HEK293 (cell line): ENCODE measurements around the gene TMED6.

Experiments
- CTCF ChIA-PET: fragments of 350-600 bp; formaldehyde crosslinking; extraction: SDS; loops from one replicate; lab custom pipeline; 2021; ENCODE audit warnings: antibody characterized with exemption; lab: Yijun Ruan, JAX
- POLR2A ChIA-PET: fragments of 300-600 bp; formaldehyde crosslinking; extraction: SDS; loops from one replicate; lab custom pipeline; 2020; ENCODE audit warnings: antibody characterized with exemption, inconsistent platforms; lab: Yijun Ruan, JAX
- H3K27ac ChIP-seq: fragments of 200-500 bp; sonication (Bioruptor generic); 2 replicates; pipeline ENCODE4 v1.5.1; 2014; ENCODE audit warnings: low read depth, low read length, control low read depth, inconsistent platforms; ENCODE audit errors: extremely low read depth
- H3K36me3 ChIP-seq, 2 experiments: fragments of 200-500 bp in 1 of 2; sonication (Bioruptor generic) in 1 of 2; 1 replicate in 1 of 2; 2 replicates in 1 of 2; pipeline ENCODE4 v1.5.1; 2014 to 2017; ENCODE audit warnings: inconsistent platforms in 2 of 2, low read length in 2 of 2; ENCODE audit not compliant: control insufficient read depth in 2 of 2, insufficient read depth in 1 of 2
- H3K4me1 ChIP-seq: fragments of 200-500 bp; sonication (Bioruptor generic); 2 replicates; pipeline ENCODE4 v1.5.1; 2014; ENCODE audit warnings: mild to moderate bottlenecking, low read length, inconsistent platforms; ENCODE audit not compliant: control insufficient read depth, insufficient read depth
- H3K4me3 ChIP-seq: 2 replicates; pipeline ENCODE4 v1.5.1; 2011; ENCODE audit warnings: low read depth, mild to moderate bottlenecking, control low read depth, low read length, moderate library complexity
- H3K9me3 ChIP-seq: fragments of 200-500 bp; sonication (Bioruptor generic); 2 replicates; pipeline ENCODE4 v1.5.1; 2014; ENCODE audit warnings: low read depth, low read length, inconsistent platforms; ENCODE audit not compliant: control insufficient read depth, insufficient read depth
- BCL11B ChIP-seq: fragments of 450-650 bp; formaldehyde crosslinking; IDR thresholded peaks from 2 replicates; pipeline ENCODE4 v1.5.1; 2016; ENCODE audit warnings: low read depth, missing biosample characterization, missing genetic modification characterization
- KLF1 ChIP-seq: fragments of 450-650 bp; formaldehyde crosslinking; IDR thresholded peaks from 2 replicates; pipeline ENCODE4 v1.5.1; 2016; ENCODE audit warnings: missing biosample characterization, missing genetic modification characterization
- KLF16 ChIP-seq: fragments of 450-650 bp; formaldehyde crosslinking; IDR thresholded peaks from 2 replicates; pipeline ENCODE4 v1.5.1; 2017; ENCODE audit warnings: missing biosample characterization, missing genetic modification characterization
- PRDM1 ChIP-seq: fragments of 450-650 bp; formaldehyde crosslinking; IDR thresholded peaks from 2 replicates; pipeline ENCODE4; 2016; ENCODE audit warnings: missing biosample characterization, missing genetic modification characterization
- SCRT2 ChIP-seq: fragments of 450-650 bp; formaldehyde crosslinking; IDR thresholded peaks from 2 replicates; pipeline ENCODE4 v1.5.1; 2016; ENCODE audit warnings: missing biosample characterization, missing genetic modification characterization
- ZNF121 ChIP-seq: fragments of 450-650 bp; formaldehyde crosslinking; IDR thresholded peaks from 2 replicates; pipeline ENCODE4 v1.5.1; 2016; ENCODE audit warnings: missing biosample characterization, missing genetic modification characterization
- ZNF19 ChIP-seq: fragments of 450-650 bp; formaldehyde crosslinking; IDR thresholded peaks from 2 replicates; pipeline ENCODE4; 2016; ENCODE audit warnings: missing biosample characterization, missing genetic modification characterization, low read depth
- ZNF214 ChIP-seq: fragments of 450-650 bp; formaldehyde crosslinking; IDR thresholded peaks from 2 replicates; pipeline ENCODE4 v1.5.1; 2017; ENCODE audit warnings: missing biosample characterization, mild to moderate bottlenecking, missing genetic modification characterization, borderline replicate concordance
- ZNF248 ChIP-seq: fragments of 450-650 bp; formaldehyde crosslinking; IDR thresholded peaks from 2 replicates; pipeline ENCODE4 v1.5.1; 2017; ENCODE audit warnings: missing biosample characterization, missing genetic modification characterization
- ZNF341 ChIP-seq: fragments of 450-650 bp; formaldehyde crosslinking; IDR thresholded peaks from 2 replicates; pipeline ENCODE4; 2016; ENCODE audit warnings: low read depth, missing biosample characterization, missing genetic modification characterization
- ZNF423 ChIP-seq: fragments of 450-650 bp; formaldehyde crosslinking; IDR thresholded peaks from 2 replicates; pipeline ENCODE4 v1.5.1; 2016; ENCODE audit warnings: missing biosample characterization, missing genetic modification characterization
- ZNF48 ChIP-seq: fragments of 450-650 bp; formaldehyde crosslinking; IDR thresholded peaks from 2 replicates; pipeline ENCODE4 v1.5.1; 2016; ENCODE audit warnings: missing biosample characterization, missing genetic modification characterization
- ZNF514 ChIP-seq: fragments of 450-650 bp; formaldehyde crosslinking; IDR thresholded peaks from 2 replicates; pipeline ENCODE4 v1.5.1; 2016; ENCODE audit warnings: missing biosample characterization, missing genetic modification characterization
- ZNF561 ChIP-seq: fragments of 450-650 bp; IDR thresholded peaks from 2 replicates; pipeline ENCODE4 v1.5.1; 2018; ENCODE audit warnings: missing biosample characterization, missing genetic modification characterization, borderline replicate concordance
- ZNF626 ChIP-seq: fragments of 450-650 bp; sonication (Bioruptor Pico); formaldehyde crosslinking; IDR thresholded peaks from 2 replicates; pipeline ENCODE4 v1.5.1; 2018; ENCODE audit warnings: missing biosample characterization, missing genetic modification characterization, inconsistent platforms
- ZNF654 ChIP-seq: fragments of 450-650 bp; formaldehyde crosslinking; IDR thresholded peaks from 2 replicates; pipeline ENCODE4 v1.5.1; 2016; ENCODE audit warnings: low read depth, missing biosample characterization, missing genetic modification characterization
- ZNF658 ChIP-seq: fragments of 450-650 bp; formaldehyde crosslinking; IDR thresholded peaks from 2 replicates; pipeline ENCODE4; 2016; ENCODE audit warnings: missing biosample characterization, missing genetic modification characterization
- TF ChIP-seq, protein P1 (sequence below): fragments of 450-650 bp; formaldehyde crosslinking; IDR thresholded peaks from 2 replicates; pipeline ENCODE4 v1.5.1; 2017; ENCODE audit warnings: missing biosample characterization, missing genetic modification characterization
- TF ChIP-seq, protein P2 (sequence below): fragments of 450-650 bp; formaldehyde crosslinking; conservative IDR thresholded peaks from 2 replicates; pipeline ENCODE4 v1.5.1; 2016; ENCODE audit warnings: low read depth, missing biosample characterization, missing genetic modification characterization
- TF ChIP-seq, protein P3 (sequence below): fragments of 450-650 bp; formaldehyde crosslinking; IDR thresholded peaks from 2 replicates; pipeline ENCODE4 v1.5.1; 2017; ENCODE audit warnings: missing biosample characterization, mild to moderate bottlenecking, missing genetic modification characterization, moderate library complexity
- TF ChIP-seq, protein P4 (sequence below): fragments of 450-650 bp; formaldehyde crosslinking; IDR thresholded peaks from 2 replicates; pipeline ENCODE4 v1.5.1; 2016; ENCODE audit warnings: missing biosample characterization, missing genetic modification characterization
- TF ChIP-seq, protein P5 (sequence below): fragments of 450-650 bp; formaldehyde crosslinking; IDR thresholded peaks from 2 replicates; pipeline ENCODE4 v1.5.1; 2016; ENCODE audit warnings: missing biosample characterization, missing genetic modification characterization

The TMED6 gene

DNA sequence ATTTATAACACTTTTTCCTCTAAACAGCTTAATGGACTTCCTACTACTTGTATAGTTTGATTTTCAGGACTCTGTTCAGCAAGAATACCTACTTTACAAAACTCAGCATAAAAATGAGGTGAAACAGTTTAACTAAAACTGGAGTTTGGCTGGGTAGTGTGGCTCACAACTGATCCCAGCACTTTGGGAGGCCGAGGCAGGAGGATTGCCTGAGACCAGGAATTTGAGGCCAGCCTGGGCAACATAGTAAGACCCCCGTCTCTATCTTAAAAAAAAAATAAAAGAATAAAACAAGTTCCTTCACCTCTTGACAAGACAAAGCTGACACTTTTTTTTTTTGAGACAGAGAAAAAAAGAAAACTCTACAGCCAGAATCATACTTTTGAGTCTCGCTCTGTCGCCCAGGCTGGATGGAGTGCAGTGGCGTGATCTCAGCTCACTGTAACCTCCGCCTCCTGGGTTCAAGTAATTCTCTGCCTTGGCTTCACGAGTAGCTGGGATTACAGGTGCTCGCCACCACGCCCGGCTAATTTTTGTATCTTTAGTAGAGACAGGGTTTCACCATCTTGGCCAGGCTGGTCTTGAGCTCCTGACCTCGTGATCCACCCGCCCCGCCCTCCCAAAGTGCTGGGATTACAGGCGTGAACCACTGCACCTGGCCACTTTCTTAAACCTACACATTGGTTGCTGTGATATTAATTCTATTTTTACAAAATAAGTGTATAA lies 23.8 kb downstream of the TMED6 start:
- peaks cover 22 to 77% of the 10 kb centered on the region in 2 experiments; a peak in 2 of 3 replicates for H3K36me3 ChIP-seq
- peak overlapping the region; percentile 50; the same call in 1 of the 2 replicates for H3K27ac ChIP-seq
- no peak for TF ChIP-seq BCL11B
- no peak for TF ChIP-seq ZNF48 (tag by site-specific recombination)
- no peak for TF ChIP-seq ZNF214 (tag by site-specific recombination)
- peak; percentile 93 for TF ChIP-seq ZNF121 (tag by site-specific recombination)
- 0 out of 2 replicates have a peak, but pooled peaks have one; percentile 22 for TF ChIP-seq KLF1 (tag by site-specific recombination)
- no peak for TF ChIP-seq ZNF341
- no peak for TF ChIP-seq ZNF626 (tag by site-specific recombination)
- no peaks in the 10 kb centered on the region for H3K9me3 ChIP-seq
- H3K4me1 ChIP-seq, result peaks cover 8% of the 10 kb centered on the region
- H3K4me3 ChIP-seq, result no peak overlapping the region; the same call in 1 of the 2 replicates
- ChIA-PET CTCF (interaction anchor here (0.6 kb wide), 1 partner anchor 178 kb away, joined by 3 read pairs; no protein-coding TSS in a partner anchor), POLR2A (interaction anchor here (0.7 to 4.9 kb wide), 3 partner anchors 10 to 16 kb away, joined by 3 to 27 read pairs (median 8); partner anchors contain the start of genes COG8 and NIP7)

DNA sequence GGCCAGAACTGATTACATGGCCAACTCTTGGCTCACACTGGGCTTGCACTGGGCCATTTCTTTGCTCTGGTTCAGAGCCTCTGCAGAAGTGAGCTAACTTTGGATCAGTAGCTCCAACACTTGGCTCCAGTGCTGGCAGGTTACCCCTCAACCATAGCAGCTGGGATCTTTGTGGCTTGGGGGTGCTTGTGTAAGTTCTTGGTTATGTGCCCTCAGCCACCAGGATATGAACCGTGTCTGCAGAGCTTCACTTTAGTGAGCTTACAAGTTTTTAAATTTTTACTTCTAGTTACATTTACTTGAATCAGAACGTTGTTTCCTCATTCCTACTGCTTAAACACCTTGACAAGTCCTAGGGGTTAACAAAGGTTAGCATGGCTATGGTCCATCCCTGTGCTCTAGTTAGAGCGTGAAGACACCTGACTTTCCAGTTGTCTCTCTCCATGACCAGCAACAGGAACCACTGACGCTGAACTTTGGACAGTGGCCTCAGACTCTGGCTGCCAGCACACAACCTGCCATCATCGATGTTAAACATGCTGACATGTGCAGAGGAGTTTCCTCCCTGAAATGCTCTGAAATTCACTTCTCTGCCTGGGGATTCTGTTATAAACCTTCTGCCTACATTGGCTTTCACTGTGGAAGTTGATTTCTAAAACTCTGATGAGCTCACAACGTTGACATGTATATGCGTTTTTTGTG lies 25.3 kb downstream of the TMED6 start:
- TF ChIP-seq, protein P1, sequence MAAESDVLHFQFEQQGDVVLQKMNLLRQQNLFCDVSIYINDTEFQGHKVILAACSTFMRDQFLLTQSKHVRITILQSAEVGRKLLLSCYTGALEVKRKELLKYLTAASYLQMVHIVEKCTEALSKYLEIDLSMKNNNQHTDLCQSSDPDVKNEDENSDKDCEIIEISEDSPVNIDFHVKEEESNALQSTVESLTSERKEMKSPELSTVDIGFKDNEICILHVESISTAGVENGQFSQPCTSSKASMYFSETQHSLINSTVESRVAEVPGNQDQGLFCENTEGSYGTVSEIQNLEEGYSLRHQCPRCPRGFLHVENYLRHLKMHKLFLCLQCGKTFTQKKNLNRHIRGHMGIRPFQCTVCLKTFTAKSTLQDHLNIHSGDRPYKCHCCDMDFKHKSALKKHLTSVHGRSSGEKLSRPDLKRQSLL (tag by site-specific recombination), result no peak
- TF ChIP-seq, protein P2, sequence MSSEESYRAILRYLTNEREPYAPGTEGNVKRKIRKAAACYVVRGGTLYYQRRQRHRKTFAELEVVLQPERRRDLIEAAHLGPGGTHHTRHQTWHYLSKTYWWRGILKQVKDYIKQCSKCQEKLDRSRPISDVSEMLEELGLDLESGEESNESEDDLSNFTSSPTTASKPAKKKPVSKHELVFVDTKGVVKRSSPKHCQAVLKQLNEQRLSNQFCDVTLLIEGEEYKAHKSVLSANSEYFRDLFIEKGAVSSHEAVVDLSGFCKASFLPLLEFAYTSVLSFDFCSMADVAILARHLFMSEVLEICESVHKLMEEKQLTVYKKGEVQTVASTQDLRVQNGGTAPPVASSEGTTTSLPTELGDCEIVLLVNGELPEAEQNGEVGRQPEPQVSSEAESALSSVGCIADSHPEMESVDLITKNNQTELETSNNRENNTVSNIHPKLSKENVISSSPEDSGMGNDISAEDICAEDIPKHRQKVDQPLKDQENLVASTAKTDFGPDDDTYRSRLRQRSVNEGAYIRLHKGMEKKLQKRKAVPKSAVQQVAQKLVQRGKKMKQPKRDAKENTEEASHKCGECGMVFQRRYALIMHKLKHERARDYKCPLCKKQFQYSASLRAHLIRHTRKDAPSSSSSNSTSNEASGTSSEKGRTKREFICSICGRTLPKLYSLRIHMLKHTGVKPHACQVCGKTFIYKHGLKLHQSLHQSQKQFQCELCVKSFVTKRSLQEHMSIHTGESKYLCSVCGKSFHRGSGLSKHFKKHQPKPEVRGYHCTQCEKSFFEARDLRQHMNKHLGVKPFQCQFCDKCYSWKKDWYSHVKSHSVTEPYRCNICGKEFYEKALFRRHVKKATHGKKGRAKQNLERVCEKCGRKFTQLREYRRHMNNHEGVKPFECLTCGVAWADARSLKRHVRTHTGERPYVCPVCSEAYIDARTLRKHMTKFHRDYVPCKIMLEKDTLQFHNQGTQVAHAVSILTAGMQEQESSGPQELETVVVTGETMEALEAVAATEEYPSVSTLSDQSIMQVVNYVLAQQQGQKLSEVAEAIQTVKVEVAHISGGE (tag by site-specific recombination), result no peak
- TF ChIP-seq, protein P3, sequence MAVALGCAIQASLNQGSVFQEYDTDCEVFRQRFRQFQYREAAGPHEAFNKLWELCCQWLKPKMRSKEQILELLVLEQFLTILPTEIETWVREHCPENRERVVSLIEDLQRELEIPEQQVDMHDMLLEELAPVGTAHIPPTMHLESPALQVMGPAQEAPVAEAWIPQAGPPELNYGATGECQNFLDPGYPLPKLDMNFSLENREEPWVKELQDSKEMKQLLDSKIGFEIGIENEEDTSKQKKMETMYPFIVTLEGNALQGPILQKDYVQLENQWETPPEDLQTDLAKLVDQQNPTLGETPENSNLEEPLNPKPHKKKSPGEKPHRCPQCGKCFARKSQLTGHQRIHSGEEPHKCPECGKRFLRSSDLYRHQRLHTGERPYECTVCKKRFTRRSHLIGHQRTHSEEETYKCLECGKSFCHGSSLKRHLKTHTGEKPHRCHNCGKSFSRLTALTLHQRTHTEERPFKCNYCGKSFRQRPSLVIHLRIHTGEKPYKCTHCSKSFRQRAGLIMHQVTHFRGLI (tag by site-specific recombination), result peak; percentile 88
- no peak for TF ChIP-seq ZNF561 (tag by site-specific recombination)
- peak; percentile 30; the same call in 1 of the 2 replicates for TF ChIP-seq SCRT2 (tag by site-specific recombination)
- TF ChIP-seq ZNF514 (tag by site-specific recombination), result no peak
- no peak for TF ChIP-seq KLF16 (tag by site-specific recombination)
- TF ChIP-seq, protein P4, sequence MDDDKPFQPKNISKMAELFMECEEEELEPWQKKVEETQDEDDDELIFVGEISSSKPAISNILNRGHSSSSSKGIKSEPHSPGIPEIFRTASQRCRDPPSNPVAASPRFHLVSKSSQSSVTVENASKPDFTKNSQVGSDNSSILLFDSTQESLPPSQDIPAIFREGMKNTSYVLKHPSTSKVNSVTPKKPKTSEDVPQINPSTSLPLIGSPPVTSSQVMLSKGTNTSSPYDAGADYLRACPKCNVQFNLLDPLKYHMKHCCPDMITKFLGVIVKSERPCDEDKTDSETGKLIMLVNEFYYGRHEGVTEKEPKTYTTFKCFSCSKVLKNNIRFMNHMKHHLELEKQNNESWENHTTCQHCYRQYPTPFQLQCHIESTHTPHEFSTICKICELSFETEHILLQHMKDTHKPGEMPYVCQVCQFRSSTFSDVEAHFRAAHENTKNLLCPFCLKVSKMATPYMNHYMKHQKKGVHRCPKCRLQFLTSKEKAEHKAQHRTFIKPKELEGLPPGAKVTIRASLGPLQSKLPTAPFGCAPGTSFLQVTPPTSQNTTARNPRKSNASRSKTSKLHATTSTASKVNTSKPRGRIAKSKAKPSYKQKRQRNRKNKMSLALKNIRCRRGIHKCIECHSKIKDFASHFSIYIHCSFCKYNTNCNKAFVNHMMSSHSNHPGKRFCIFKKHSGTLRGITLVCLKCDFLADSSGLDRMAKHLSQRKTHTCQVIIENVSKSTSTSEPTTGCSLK (tag by site-specific recombination), result no peak
- peak; percentile 35; the same call in 1 of the 2 replicates for TF ChIP-seq PRDM1 (tag by site-specific recombination)
- no peak for TF ChIP-seq ZNF248 (tag by site-specific recombination)
- no peak for TF ChIP-seq ZNF19 (tag by site-specific recombination)
- TF ChIP-seq ZNF658 (tag by site-specific recombination), result no peak
- TF ChIP-seq, protein P5, sequence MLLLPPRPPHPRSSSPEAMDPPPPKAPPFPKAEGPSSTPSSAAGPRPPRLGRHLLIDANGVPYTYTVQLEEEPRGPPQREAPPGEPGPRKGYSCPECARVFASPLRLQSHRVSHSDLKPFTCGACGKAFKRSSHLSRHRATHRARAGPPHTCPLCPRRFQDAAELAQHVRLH (tag by site-specific recombination), result no peak
- TF ChIP-seq ZNF423 (tag by site-specific recombination), result no peak
- no peak for TF ChIP-seq ZNF654 (tag by site-specific recombination)
- Histone ChIP-seq H3K9me3 (no peaks in the 10 kb centered on the region), H3K36me3 (peaks cover 25 to 79% of the 10 kb centered on the region in 2 experiments; a peak in 2 of 3 replicates), H3K27ac (peak overlapping the region; percentile 38; the same call in 1 of the 2 replicates), H3K4me1 (peaks cover 8% of the 10 kb centered on the region), H3K4me3 (no peak overlapping the region)
- ChIA-PET POLR2A (interaction anchor here (4.9 kb wide), 1 partner anchor 14 kb away, joined by 27 read pairs; the partner anchor contains the start of genes COG8 and NIP7), CTCF (interaction anchor here (0.8 kb wide), 1 partner anchor 12 kb away, joined by 3 read pairs; no protein-coding TSS in a partner anchor)
